ENCODE measurements around the gene MAP2K3. TPM values are rescaled to one million over a fixed set of nuclear protein-coding genes. Genes with fewer than 3 reads are reported as not detected.

MAP2K3 gene
- total RNA-seq, 2 donors from 2014 or later: 37.8 to 43.8 TPM

DNA sequence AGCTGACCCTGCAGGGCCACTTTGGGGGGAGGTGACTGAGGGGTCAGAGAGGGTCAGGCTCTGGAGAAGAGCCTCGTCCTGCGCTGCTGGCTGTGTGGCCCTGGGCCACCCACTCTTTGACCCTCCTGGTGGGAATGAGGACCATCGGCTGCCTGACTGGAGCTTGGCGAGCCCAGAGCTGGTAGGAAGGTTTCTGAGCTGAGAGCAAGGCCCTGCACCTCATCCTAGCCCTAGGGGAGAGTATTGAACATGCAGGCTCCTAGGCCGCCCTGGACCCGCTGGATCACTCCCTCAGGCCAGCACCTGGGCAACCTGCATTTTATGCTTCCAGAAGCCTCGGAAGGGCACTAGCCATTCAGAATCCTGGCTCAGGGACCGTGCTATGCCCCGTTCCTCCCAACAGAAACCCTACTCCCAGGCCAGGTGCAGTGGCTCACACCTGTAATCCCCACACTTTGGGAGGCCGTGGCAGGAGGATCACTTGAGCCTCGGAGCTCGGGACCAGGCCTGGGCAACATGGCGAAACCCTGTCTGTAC, 14.5 kb downstream of the MAP2K3 start:
- H3K9me3 ChIP-seq: no peaks in the 10 kb centered on the region
- no peak for DNase-seq (ENCODE audit: low spot score)
- H3K4me1 ChIP-seq: peaks cover 0 to 37% of the 10 kb centered on the region in 2 donors
- TF ChIP-seq, protein P1, sequence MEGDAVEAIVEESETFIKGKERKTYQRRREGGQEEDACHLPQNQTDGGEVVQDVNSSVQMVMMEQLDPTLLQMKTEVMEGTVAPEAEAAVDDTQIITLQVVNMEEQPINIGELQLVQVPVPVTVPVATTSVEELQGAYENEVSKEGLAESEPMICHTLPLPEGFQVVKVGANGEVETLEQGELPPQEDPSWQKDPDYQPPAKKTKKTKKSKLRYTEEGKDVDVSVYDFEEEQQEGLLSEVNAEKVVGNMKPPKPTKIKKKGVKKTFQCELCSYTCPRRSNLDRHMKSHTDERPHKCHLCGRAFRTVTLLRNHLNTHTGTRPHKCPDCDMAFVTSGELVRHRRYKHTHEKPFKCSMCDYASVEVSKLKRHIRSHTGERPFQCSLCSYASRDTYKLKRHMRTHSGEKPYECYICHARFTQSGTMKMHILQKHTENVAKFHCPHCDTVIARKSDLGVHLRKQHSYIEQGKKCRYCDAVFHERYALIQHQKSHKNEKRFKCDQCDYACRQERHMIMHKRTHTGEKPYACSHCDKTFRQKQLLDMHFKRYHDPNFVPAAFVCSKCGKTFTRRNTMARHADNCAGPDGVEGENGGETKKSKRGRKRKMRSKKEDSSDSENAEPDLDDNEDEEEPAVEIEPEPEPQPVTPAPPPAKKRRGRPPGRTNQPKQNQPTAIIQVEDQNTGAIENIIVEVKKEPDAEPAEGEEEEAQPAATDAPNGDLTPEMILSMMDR (IDR thresholded peaks at IDR 0.05): no peak
- H3K27ac ChIP-seq: no peak overlapping the region
- H3K27me3 ChIP-seq: no peaks in the 10 kb centered on the region
- no peak overlapping the region for H3K4me3 ChIP-seq
- peaks cover 56% of the 10 kb centered on the region for H3K36me3 ChIP-seq

DNA sequence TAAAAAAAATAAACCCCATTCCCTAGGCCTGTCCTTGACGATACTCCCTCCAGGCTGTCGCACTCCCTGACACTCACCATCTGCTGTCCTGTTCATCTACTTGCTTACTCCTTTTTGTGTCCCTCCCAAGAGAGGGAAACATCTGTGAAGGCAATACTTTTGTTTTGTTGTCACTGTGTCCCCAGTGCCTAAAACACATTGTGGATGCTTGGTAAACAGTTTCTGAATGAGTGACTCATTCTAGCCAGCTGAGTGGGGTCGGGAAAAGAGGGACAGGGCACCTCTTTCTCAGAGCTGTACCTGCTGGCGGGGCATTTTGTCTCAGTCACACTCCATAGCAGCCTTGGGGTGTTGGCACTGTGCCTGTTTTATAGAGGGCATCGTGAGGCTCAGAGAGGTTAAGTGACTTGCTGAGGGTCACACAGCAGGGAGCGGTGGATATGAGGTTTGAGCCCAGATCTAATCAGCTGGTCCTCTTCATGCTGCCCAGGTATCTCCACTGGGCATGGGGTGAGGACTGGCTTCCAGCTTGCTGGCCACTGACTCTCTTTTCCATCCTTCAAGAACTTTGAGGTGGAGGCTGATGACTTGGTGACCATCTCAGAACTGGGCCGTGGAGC, 15.6 kb downstream of the MAP2K3 start:
- DNase-seq (ENCODE audit: low spot score): no peak
- TF ChIP-seq, protein P1 (IDR thresholded peaks at IDR 0.05): no peak
- H3K4me1 ChIP-seq: peaks cover 0 to 27% of the 10 kb centered on the region in 2 donors
- no peaks in the 10 kb centered on the region for H3K27me3 ChIP-seq
- H3K36me3 ChIP-seq: peaks cover 65% of the 10 kb centered on the region
- H3K27ac ChIP-seq: no peak overlapping the region
- H3K4me3 ChIP-seq: no peak overlapping the region
- no peaks in the 10 kb centered on the region for H3K9me3 ChIP-seq

DNA sequence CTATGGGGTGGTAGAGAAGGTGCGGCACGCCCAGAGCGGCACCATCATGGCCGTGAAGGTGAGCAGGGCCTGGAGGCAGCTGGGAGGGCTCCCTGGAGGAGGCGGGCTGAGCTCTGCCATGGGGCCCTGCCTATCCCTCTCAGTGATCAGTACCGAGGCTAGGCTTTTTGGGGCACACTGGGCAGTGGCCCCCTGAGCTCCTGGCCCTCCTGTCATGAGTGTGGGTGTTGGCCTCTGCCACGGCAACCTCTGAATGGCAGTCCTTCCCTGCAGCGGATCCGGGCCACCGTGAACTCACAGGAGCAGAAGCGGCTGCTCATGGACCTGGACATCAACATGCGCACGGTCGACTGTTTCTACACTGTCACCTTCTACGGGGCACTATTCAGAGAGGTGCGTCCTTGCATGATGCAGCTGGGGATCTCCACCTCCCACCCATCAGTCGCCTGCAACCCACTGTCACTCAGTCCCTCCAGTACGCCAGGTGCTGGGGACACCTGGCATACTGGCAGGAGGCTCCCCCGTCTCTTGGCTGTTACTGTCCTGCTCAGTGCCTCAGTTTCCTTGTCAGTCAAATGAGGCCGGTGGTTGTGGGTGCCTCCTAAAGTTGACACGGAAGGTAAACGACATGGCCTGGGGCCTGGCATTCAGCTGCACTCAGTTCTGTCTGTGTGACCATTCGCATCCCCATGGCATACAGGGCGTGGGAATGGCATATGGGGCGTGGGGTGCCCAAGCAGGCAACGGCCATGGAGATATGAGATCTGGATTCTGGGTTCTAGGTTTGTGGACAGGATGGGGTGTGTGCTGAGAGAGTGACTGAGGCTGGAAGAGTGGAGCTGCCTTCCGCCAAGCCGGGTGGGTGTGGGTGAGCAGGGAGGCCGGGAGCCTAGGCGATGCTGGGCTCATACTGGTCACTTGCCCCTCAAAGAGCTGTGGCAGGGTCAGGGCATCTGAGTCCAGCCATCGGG, 16.4 kb downstream of the MAP2K3 start:
- peaks cover 72% of the 10 kb centered on the region for H3K36me3 ChIP-seq
- DNase-seq (ENCODE audit: low spot score): no peak
- H3K4me3 ChIP-seq: no peak overlapping the region
- no peak overlapping the region for H3K27ac ChIP-seq
- no peaks in the 10 kb centered on the region for H3K27me3 ChIP-seq
- H3K9me3 ChIP-seq: no peaks in the 10 kb centered on the region
- H3K4me1 ChIP-seq: peaks cover 0 to 20% of the 10 kb centered on the region in 2 donors
- TF ChIP-seq, protein P1 (IDR thresholded peaks at IDR 0.05): no peak

DNA sequence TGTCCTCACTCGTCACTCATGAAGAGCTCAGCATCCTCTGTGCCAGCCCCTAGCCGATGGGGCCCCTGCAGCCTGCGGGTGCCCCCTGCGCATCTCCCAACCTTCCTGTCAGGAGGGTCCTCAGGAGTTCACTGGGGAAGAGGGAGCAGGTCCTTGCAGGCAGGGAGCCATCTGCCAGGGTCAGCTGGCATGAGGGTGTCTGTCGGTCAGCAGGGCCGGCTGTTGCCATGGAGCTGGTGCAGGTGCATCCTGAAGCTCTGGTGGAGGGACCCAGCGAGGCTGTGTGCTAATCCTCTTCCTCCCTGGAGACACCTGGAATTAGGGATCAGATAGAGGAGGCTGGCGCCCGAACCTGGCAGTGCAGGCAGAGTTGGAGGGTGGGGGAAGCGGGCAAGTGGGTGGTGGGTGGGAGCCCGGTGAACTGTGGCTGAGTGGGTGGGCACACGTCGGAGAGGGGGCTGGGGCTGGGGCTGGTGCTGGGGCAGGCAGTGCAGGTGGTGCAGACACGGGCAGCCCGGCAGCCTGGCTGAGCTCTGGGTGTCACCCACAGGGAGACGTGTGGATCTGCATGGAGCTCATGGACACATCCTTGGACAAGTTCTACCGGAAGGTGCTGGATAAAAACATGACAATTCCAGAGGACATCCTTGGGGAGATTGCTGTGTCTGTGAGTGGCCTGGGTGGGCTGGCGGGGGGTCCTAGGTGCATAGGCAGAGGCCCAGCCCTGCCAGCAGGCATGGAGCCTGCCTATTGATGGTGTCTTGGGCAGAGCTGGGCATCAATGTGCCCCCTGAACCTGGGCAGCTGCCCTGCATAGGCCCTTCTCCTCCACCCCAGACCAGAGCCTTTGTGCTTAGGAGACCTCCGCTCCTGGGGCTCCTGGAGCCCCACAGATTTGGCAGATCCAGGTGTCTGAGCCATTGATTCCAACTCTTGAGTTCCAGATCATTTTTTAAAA, 17.4 kb downstream of the MAP2K3 start:
- Histone ChIP-seq H3K4me3 (no peak overlapping the region), H3K9me3 (no peaks in the 10 kb centered on the region), H3K27ac (no peak overlapping the region), H3K27me3 (no peaks in the 10 kb centered on the region), H3K4me1 (peaks cover 0 to 10% of the 10 kb centered on the region in 2 donors), H3K36me3 (peaks cover 82% of the 10 kb centered on the region)
- DNase-seq (ENCODE audit: low spot score): no peak
- TF ChIP-seq, protein P1 (IDR thresholded peaks at IDR 0.05): no peak

DNA sequence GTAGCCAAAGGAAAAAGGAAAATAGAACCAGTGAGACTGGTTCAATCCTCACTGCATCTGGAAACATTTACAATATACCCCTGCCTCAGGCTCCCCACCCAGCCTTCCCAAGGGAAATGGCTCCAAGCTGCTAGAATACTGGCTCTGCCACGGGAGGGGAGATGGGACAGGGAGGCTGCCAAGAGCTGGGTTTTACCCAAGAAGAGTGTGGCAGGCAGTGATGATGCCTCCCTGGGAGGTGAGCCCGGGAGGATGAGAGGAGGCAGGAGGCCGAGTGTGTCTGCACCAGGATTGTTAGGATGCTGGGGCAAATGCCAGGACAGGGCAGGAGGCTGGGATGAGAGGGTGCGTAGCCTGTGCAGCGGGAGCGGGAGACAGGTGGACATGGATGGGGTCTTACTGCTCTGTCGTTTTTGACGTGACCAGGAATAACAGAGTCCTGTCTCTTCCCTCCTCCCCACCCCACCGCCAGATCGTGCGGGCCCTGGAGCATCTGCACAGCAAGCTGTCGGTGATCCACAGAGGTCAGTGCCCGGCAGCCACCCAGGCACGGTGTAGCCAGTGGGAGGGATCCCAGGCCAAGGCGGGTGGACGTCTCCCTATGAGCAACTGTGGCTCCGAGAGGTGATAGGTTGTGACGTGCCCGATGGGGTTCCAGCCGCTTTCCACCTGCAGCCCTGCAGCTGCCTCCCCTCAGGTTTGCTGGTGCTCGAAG, 18.4 kb downstream of the MAP2K3 start:
- TF ChIP-seq, protein P1 (IDR thresholded peaks at IDR 0.05): no peak
- Histone ChIP-seq H3K36me3 (peaks cover 84% of the 10 kb centered on the region), H3K9me3 (no peaks in the 10 kb centered on the region), H3K4me1 (peaks cover 0 to under 1% of the 10 kb centered on the region in 2 donors), H3K27ac (no peak overlapping the region), H3K27me3 (no peaks in the 10 kb centered on the region), H3K4me3 (no peak overlapping the region)
- no peak for DNase-seq (ENCODE audit: low spot score)

All from right atrium auricular region (tissue), 2 donors.